Calu3 (cell line): ENCODE results near the gene BHLHA9. TPM values are rescaled to one million over a fixed set of nuclear protein-coding genes. Genes with fewer than 3 reads are reported as not detected.
"Not testable (repeated sequence)": the region's sequence is repeated elsewhere in the genome, so short reads cannot be mapped to it uniquely, and the experiment has no call there.

Experiments used
- BruUV-seq: library from RNA; stranded (reverse); fragments of 400-500 nt; replicated peaks from 2 replicates; lab custom pipeline; 2021; lab: Mats Ljungman, UMichigan
- CTCF ChIA-PET: fragments of 300-600 bp; sonication (Branson Sonifier 250); formaldehyde crosslinking; loops from one replicate; lab custom pipeline; 2022; ENCODE audit warnings: antibody characterized with exemption; lab: Charles Lee
- DNase-seq: peaks from one replicate; pipeline ENCODE4 v3.0.0; 2022
- H3K27ac Mint-ChIP-seq: one replicate; pipeline ENCODE4 v1.8.0; 2022; ENCODE audit warnings: mixed read lengths; ENCODE audit not compliant: unreplicated experiment
- H3K27me3 Mint-ChIP-seq: one replicate; pipeline ENCODE4 v1.8.0; 2022; ENCODE audit warnings: mixed read lengths; ENCODE audit not compliant: unreplicated experiment
- H3K36me3 Mint-ChIP-seq: one replicate; pipeline ENCODE4 v1.8.0; 2022; ENCODE audit warnings: mild to moderate bottlenecking, moderate library complexity, mixed read lengths; ENCODE audit not compliant: insufficient read depth, unreplicated experiment
- H3K4me1 Mint-ChIP-seq: one replicate; pipeline ENCODE4 v1.8.0; 2022; ENCODE audit warnings: mild to moderate bottlenecking, low read depth, mixed read lengths; ENCODE audit not compliant: unreplicated experiment
- H3K4me3 Mint-ChIP-seq: one replicate; pipeline ENCODE4 v1.8.0; 2022; ENCODE audit warnings: mild to moderate bottlenecking, low read depth, moderate library complexity, mixed read lengths; ENCODE audit not compliant: unreplicated experiment
- H3K9me3 Mint-ChIP-seq: one replicate; pipeline ENCODE4 v1.8.0; 2022; ENCODE audit warnings: low read depth, mixed read lengths; ENCODE audit not compliant: unreplicated experiment
- CTCF ChIP-seq: fragments of 200-600 bp; IDR thresholded peaks from one replicate; pipeline ENCODE4 v1.8.0; 2022; ENCODE audit warnings: antibody characterized with exemption; ENCODE audit not compliant: unreplicated experiment
- intact Hi-C: fragments of 100-400 bp; cut with micrococcal nuclease; formaldehyde crosslinking; loops from one replicate; pipeline ENCODE4 v1.10.0; 2022; ENCODE audit not compliant: unreplicated experiment
- total RNA-seq: library from RNA; stranded (reverse); gene quantifications from 2 replicates; pipeline ENCODE4 v1.2.3, GENCODE V29; 2022

The BHLHA9 gene
- total RNA-seq, 1 experiment from 2014 or later: not detected

DNA sequence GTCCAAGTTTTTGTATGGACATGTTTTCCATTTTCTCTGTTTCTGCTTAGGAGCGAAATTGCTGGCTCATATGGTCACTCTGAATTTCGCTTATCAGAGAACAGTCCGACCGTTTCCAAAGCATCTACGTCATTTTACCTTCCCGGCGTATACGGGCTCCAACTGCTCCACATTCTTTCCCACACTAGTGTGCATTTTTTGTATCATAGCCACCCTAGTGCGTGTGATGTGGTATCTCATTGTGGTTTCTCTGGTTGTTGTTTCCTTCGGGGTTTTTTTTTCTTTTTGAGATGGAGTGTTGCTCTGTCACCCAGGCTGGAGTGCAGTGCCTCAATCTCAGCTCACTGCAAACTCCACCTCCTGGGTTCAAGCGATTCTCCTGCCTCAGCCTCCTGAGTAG, 31.0 kb upstream of the BHLHA9 start:
- Mint-ChIP-seq H3K27ac (no peak overlapping the region), H3K27me3 (peaks cover 4% of the 10 kb centered on the region), H3K4me1 (no peaks in the 10 kb centered on the region), H3K9me3 (no peaks in the 10 kb centered on the region), H3K36me3 (no peaks in the 10 kb centered on the region), H3K4me3 (no peak overlapping the region)
- no peak for DNase-seq
- no peak for TF ChIP-seq CTCF
- CTCF ChIA-PET: no interaction called here
- intact Hi-C loops: no loop called here
- no TSS peak for BruUV-seq

- H3K4me1 Mint-ChIP-seq, H3K27me3 Mint-ChIP-seq, CTCF ChIA-PET, H3K36me3 Mint-ChIP-seq, DNase-seq, H3K27ac Mint-ChIP-seq, intact Hi-C loops, BruUV-seq, H3K4me3 Mint-ChIP-seq, H3K9me3 Mint-ChIP-seq: not testable (repeated sequence)
These were observed 29.8 kb upstream of the BHLHA9 start for GRCh38 chr17:1240426-1240825.

DNA sequence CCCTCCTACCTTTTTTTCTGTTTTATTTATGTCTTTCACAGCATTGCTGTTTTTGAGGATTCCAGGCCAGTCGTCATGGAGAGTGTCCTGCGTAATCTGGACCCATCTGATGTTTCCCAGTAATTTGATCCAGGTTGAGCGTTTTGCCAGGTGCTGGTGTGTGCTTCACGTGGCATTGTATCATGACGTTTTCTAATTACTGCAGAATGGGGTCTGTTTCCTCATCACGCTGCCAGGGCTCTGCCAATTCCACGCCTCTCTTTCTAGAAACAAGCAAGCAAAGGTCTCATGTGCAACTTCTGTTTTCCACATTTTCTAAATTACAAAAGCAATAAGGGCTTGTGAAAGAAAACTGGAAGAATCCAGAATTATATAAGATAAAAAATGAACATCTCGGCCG, 28.3 kb upstream of the BHLHA9 start:
- Mint-ChIP-seq H3K27ac (no peak overlapping the region), H3K36me3 (no peaks in the 10 kb centered on the region), H3K27me3 (no peaks in the 10 kb centered on the region), H3K4me1 (no peaks in the 10 kb centered on the region), H3K9me3 (no peaks in the 10 kb centered on the region), H3K4me3 (no peak overlapping the region)
- no peak for TF ChIP-seq CTCF
- CTCF ChIA-PET: no interaction called here
- no peak for DNase-seq
- intact Hi-C loops: no loop called here
- no TSS peak for BruUV-seq

GRCh38 chr17:1244606-1245012, 25.6 kb upstream of the BHLHA9 start:
- H3K4me3 Mint-ChIP-seq: no peak overlapping the region
- TF ChIP-seq CTCF: no peak
- DNase-seq: no peak
- intact Hi-C loops: no loop called here
- no peaks in the 10 kb centered on the region for H3K27me3 Mint-ChIP-seq
- no TSS peak for BruUV-seq
- H3K36me3 Mint-ChIP-seq: no peaks in the 10 kb centered on the region
- no peaks in the 10 kb centered on the region for H3K4me1 Mint-ChIP-seq
- H3K9me3 Mint-ChIP-seq: no peaks in the 10 kb centered on the region
- H3K27ac Mint-ChIP-seq: no peak overlapping the region
- CTCF ChIA-PET: interaction anchor here (0.6 to 0.9 kb wide), 2 partner anchors 10 to 15 kb away, joined by 3 to 5 read pairs; no protein-coding TSS in a partner anchor

DNA sequence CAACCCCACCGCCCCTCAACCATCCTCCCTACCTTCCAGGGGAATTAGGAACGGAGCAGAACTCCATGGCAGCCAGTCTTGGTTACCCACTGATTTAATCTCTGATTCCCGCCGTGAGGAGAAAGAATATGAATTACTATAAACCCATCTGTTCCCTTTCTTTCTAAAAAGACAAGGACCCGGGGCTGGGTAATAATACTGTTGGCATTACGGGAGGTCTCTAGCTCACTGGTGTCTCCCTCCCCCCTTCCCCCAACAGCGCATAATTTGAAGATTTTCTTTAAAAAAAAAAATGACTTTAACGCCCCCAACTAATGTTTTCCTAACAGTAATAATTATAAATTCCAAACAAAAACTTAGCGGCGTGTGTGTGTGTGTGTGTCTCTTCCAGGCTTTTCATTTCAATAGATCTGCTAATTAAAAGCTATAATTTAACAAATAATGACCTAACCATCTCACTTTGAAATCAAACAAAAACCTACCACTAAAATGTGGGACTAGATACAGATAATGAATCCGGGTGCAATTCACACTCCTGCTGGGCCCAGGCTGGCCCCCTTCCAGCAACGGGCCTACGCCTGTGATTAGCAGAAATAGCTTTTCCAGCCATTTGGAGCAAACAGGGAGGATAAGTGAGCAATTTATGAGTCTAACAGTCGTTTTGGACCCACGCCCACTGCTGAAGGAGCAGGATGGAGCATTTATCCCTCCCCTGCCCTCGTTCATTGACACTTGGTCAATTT, 18.2 kb upstream of the BHLHA9 start:
- no peaks in the 10 kb centered on the region for H3K4me1 Mint-ChIP-seq
- H3K36me3 Mint-ChIP-seq: peaks cover 10% of the 10 kb centered on the region
- no peak for TF ChIP-seq CTCF
- H3K4me3 Mint-ChIP-seq: no peak overlapping the region
- CTCF ChIA-PET: no interaction called here
- intact Hi-C loops: no loop called here
- no peak overlapping the region for H3K27ac Mint-ChIP-seq
- no peaks in the 10 kb centered on the region for H3K9me3 Mint-ChIP-seq
- H3K27me3 Mint-ChIP-seq: no peaks in the 10 kb centered on the region
- DNase-seq: no peak
- no TSS peak for BruUV-seq
